Hepatocyte (in vitro differentiated cells): Measurements from ENCODE around the gene PGBD2.

Experiments
- EZH2 ChIP-seq: fragments of 200-600 bp; sonication (generic); IDR thresholded peaks from 2 replicates; pipeline ENCODE4 v1.6.1; 2016; ENCODE audit warnings: antibody characterized with exemption, mild to moderate bottlenecking, borderline replicate concordance
- TF ChIP-seq, protein P1 (sequence below): fragments of 200-600 bp; sonication (generic); IDR thresholded peaks from 2 replicates; pipeline ENCODE4 v1.5.1; 2016; ENCODE audit warnings: antibody characterized with exemption, mild to moderate bottlenecking; ENCODE audit not compliant: poor library complexity

DNA sequence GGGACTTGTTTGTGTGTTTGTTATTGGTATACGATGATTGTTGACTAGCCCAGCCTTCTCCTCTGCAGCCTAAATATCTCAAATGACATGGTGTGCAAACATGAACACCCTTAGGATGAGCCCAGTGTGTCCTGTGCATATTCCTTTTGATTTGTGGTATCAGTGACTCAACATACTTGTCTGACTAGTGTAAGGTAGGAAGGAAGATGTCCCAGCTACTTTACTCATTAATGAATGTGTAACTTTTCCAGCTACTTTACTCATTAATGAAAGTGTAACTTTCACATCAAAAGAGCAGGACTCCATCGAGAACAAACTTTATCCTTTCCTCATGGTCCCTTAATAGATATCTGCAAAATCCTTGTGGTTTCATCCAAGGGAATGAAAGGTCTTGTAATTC, 44.4 kb upstream of the PGBD2 start:
- TF ChIP-seq, protein P1, sequence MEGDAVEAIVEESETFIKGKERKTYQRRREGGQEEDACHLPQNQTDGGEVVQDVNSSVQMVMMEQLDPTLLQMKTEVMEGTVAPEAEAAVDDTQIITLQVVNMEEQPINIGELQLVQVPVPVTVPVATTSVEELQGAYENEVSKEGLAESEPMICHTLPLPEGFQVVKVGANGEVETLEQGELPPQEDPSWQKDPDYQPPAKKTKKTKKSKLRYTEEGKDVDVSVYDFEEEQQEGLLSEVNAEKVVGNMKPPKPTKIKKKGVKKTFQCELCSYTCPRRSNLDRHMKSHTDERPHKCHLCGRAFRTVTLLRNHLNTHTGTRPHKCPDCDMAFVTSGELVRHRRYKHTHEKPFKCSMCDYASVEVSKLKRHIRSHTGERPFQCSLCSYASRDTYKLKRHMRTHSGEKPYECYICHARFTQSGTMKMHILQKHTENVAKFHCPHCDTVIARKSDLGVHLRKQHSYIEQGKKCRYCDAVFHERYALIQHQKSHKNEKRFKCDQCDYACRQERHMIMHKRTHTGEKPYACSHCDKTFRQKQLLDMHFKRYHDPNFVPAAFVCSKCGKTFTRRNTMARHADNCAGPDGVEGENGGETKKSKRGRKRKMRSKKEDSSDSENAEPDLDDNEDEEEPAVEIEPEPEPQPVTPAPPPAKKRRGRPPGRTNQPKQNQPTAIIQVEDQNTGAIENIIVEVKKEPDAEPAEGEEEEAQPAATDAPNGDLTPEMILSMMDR = no peak
- TF ChIP-seq EZH2 = no peak
